ENCODE results near the gene TMOD3. TPM values are rescaled to one million over a fixed set of nuclear protein-coding genes. Genes with fewer than 3 reads are reported as not detected.
A peak's percentile ranks its signal among the peaks of the same experiment; 100 is the strongest.
"Not testable (repeated sequence)": the region's sequence is repeated elsewhere in the genome, so short reads cannot be mapped to it uniquely, and the experiment has no call there.

TMOD3 gene
- total RNA-seq, 1 donor from 2014 or later, result 29.2 TPM

GRCh38 chr15:51783967-51784366 lies 45.5 kb upstream of the TMOD3 start:
- Mint-ChIP-seq H3K4me3 (ENCODE audit: unreplicated experiment) (no peak overlapping the region), H3K4me1 (ENCODE audit: low read depth, unreplicated experiment) (no peaks in the 10 kb centered on the region), H3K27me3 (ENCODE audit: unreplicated experiment) (no peaks in the 10 kb centered on the region), H3K9me3 (ENCODE audit: unreplicated experiment) (no peaks in the 10 kb centered on the region), H3K36me3 (ENCODE audit: unreplicated experiment) (peaks cover 25% of the 10 kb centered on the region), H3K27ac (ENCODE audit: unreplicated experiment) (no peak overlapping the region)
- DNase-seq, result no peak
- no peak for TF ChIP-seq CTCF (IDR thresholded peaks at IDR 0.05; ENCODE audit: partially characterized antibody, unreplicated experiment)

GRCh38 chr15:51787130-51787529 lies 42.3 kb upstream of the TMOD3 start:
- peaks cover 33% of the 10 kb centered on the region for H3K36me3 Mint-ChIP-seq (ENCODE audit: unreplicated experiment)
- not testable (repeated sequence) for DNase-seq; H3K4me3 Mint-ChIP-seq (ENCODE audit: unreplicated experiment); H3K27ac Mint-ChIP-seq (ENCODE audit: unreplicated experiment); H3K27me3 Mint-ChIP-seq (ENCODE audit: unreplicated experiment); H3K4me1 Mint-ChIP-seq (ENCODE audit: low read depth, unreplicated experiment); H3K9me3 Mint-ChIP-seq (ENCODE audit: unreplicated experiment)

- not testable (repeated sequence) for H3K4me3 Mint-ChIP-seq (ENCODE audit: unreplicated experiment); DNase-seq; H3K27ac Mint-ChIP-seq (ENCODE audit: unreplicated experiment); H3K9me3 Mint-ChIP-seq (ENCODE audit: unreplicated experiment)
- peaks cover 21% of the 10 kb centered on the region for H3K4me1 Mint-ChIP-seq (ENCODE audit: low read depth, unreplicated experiment)
- H3K36me3 Mint-ChIP-seq (ENCODE audit: unreplicated experiment), result peaks cover 23% of the 10 kb centered on the region
- peaks cover 10% of the 10 kb centered on the region for H3K27me3 Mint-ChIP-seq (ENCODE audit: unreplicated experiment)
Observed at GRCh38 chr15:51792474-51792873, 37.0 kb upstream of the TMOD3 start.

DNA sequence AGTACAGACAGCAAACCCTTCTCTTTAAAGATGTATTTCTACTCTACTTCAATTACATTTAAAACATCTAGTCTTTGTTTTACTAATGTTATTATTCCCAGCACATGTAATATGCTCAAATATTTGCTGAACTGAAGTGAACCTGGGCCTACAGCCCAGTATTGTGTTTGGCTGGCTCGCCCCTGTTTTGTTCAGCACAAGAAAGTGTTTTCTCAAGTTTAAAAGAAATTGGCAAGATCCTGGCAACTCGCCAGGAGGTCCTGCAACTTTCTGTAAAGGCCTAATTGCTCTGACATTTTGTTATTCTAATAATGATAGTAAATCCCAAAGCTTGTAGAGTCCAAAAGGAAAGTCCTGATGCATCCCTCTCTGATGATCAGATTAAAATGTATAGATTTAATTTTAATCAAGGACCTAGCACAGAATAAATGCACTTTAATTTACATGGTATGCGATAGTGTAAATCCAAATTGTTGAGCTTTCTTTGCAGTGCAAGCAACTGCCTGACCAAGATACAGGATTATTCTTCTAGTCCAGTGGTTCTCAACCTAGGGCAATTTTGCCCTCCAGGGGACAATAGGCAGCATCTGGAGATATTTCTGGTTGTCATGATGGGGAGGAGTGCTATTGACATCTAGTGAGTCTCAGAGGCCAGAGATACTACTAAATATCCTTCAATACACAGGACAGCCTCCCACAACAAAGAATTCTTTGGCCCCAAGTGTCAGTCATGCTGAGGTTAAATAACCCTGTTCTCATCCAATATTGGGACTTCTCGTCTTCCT lies 35.7 kb upstream of the TMOD3 start:
- Mint-ChIP-seq H3K36me3 (ENCODE audit: unreplicated experiment) (peaks cover 14% of the 10 kb centered on the region), H3K9me3 (ENCODE audit: unreplicated experiment) (peaks cover 8% of the 10 kb centered on the region)

GRCh38 chr15:51796847-51797401 lies 32.5 kb upstream of the TMOD3 start:
- Mint-ChIP-seq H3K36me3 (ENCODE audit: unreplicated experiment) (peaks cover 4% of the 10 kb centered on the region), H3K4me1 (ENCODE audit: low read depth, unreplicated experiment) (peaks cover 46% of the 10 kb centered on the region), H3K4me3 (ENCODE audit: unreplicated experiment) (peak overlapping the region; percentile 83), H3K9me3 (ENCODE audit: unreplicated experiment) (peaks cover 8% of the 10 kb centered on the region), H3K27me3 (ENCODE audit: unreplicated experiment) (peaks cover 14% of the 10 kb centered on the region), H3K27ac (ENCODE audit: unreplicated experiment) (peak overlapping the region; percentile 97)
- no peak for TF ChIP-seq CTCF (IDR thresholded peaks at IDR 0.05; ENCODE audit: partially characterized antibody, unreplicated experiment)
- peak; percentile 30 for DNase-seq

More for the DNA sequence above, 35.7 kb upstream of the TMOD3 start:
- Mint-ChIP-seq H3K27me3 (ENCODE audit: unreplicated experiment) (peaks cover 11% of the 10 kb centered on the region), H3K27ac (ENCODE audit: unreplicated experiment) (no peak overlapping the region), H3K4me3 (ENCODE audit: unreplicated experiment) (no peak overlapping the region), H3K4me1 (ENCODE audit: low read depth, unreplicated experiment) (peaks cover 30% of the 10 kb centered on the region)
- no peak for DNase-seq
- no peak for TF ChIP-seq CTCF (IDR thresholded peaks at IDR 0.05; ENCODE audit: partially characterized antibody, unreplicated experiment)

- Mint-ChIP-seq H3K4me3 (ENCODE audit: unreplicated experiment) (peak overlapping the region; percentile 51), H3K27me3 (ENCODE audit: unreplicated experiment) (peaks cover 14% of the 10 kb centered on the region), H3K36me3 (ENCODE audit: unreplicated experiment) (peaks cover 4% of the 10 kb centered on the region), H3K4me1 (ENCODE audit: low read depth, unreplicated experiment) (peaks cover 46% of the 10 kb centered on the region), H3K27ac (ENCODE audit: unreplicated experiment) (peak overlapping the region; percentile 36), H3K9me3 (ENCODE audit: unreplicated experiment) (peaks cover 8% of the 10 kb centered on the region)
- DNase-seq, result no peak
- TF ChIP-seq CTCF (IDR thresholded peaks at IDR 0.05; ENCODE audit: partially characterized antibody, unreplicated experiment), result no peak
Observed at GRCh38 chr15:51798281-51798680, 31.2 kb upstream of the TMOD3 start.
